HG03175 (cell line): ENCODE results near the gene MAD2L1.
"Not testable (repeated sequence)": the region's sequence is repeated elsewhere in the genome, so short reads cannot be mapped to it uniquely, and the experiment has no call there.

Source experiments
- ATAC-seq: cut with Tn5 transposase; IDR thresholded peaks from one replicate; pipeline ENCODE4 v1.9.1; 2021; ENCODE audit warnings: mild to moderate bottlenecking, moderate library complexity; ENCODE audit not compliant: unreplicated experiment

MAD2L1 gene

GRCh38 chr4:120066517-120067340, at the start of gene MAD2L1:
Gene MAD2L1, minus strand, starts transcription at chr4:120066848. Its CDS starts 114 bp downstream, at chr4:120066734.
- ATAC-seq = peak; percentile 87

DNA sequence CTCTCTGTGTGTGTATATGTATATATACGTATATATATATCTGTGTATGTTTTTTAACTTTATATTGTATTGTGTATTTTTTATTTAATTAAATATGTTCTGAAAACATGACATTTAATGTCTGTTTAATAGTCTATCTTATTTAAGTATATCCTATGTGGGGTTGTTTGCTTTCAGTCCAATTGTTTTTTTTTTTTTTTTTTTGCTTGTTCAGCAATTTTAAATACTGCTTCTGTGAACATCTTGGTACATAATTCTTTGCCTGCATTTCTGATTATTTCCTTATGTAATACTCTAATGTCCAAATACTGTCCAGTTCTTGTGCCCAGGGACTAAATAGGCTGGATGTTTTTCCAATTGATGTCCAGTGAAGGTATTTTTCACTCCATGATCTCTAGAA, 45.1 kb upstream of the MAD2L1 start:
- no peak for ATAC-seq

DNA sequence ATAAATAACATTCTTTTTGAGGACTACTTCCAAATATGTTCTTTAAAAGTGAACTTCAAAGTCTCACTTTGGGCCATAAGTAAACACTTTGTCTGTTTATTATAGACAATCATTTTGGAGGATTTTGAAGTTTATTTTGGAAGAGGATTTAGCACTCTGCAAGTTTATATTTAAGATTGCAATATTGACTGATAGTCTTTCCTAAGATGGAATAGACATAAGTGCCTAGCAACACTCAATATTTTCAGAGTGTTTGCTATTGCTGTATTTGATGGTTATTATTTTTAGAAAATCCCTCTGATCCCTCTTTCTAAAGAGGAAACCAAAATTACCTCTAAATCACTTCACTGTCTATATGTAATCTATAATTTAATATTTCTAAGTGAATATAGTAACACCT, 42.8 kb upstream of the MAD2L1 start:
- ATAC-seq = no peak

- peak; percentile 79 for ATAC-seq
Observed at GRCh38 chr4:120105472-120105871, 38.8 kb upstream of the MAD2L1 start.

GRCh38 chr4:120096508-120097297, 30.1 kb upstream of the MAD2L1 start:
- no peak for ATAC-seq

DNA sequence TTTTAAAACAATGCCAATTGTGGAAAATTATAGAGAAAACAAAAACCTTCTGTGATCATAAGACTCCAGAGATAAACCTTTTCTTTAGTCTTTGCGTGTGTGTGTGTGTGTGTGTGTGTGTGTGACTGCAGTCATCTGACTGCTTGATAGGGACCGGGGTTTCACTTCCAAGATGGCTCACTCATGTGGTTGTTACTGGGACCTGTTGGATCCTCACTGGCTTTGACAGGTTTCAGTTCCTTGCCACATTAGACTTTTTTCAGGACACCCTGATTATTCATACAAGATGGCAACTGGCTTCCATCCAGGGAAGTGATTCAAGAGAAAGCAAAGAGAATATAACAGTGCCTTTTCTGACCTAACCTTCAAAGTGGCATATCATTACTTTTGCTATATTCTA, 21.9 kb upstream of the MAD2L1 start:
- ATAC-seq = no peak

- ATAC-seq = not testable (repeated sequence)
Observed at GRCh38 chr4:120088066-120088465, 21.4 kb upstream of the MAD2L1 start.

DNA sequence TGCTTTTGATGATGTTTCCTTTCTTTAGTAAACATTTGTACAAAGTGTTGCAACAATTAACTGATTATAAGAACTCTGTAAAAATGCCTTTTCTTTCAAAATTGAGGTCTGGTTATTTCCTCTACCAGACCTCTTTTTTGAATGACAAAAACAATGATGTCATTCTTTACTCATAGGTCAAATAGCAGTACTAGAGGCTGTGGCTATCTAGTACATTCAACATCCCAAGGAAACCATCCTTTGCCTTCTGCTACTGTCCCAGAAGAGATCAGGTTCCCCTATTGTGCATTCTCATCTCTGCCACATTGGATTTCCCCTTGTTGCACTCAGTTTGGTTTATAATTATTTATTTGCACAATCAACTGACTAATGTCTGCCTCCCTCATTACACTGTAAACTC, 19.1 kb upstream of the MAD2L1 start:
- no peak for ATAC-seq

DNA sequence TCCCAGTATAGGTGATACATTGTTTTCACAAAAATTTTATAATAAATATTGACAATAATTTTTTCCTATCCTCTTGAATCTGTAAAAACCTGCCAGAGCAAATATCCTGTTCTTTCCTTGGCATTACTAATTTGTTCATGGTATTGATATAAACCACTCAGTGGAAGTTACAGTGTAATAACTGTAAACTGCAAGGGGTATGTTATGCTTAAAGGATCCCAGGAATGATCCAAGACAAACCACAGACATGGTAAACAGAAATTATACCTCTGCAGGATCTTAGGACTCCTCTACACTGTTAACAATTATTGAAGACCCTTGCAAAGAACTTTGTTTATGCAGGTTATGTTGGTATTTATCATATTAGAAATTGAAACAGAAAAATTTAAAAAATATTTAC, 17.7 kb upstream of the MAD2L1 start:
- no peak for ATAC-seq

DNA sequence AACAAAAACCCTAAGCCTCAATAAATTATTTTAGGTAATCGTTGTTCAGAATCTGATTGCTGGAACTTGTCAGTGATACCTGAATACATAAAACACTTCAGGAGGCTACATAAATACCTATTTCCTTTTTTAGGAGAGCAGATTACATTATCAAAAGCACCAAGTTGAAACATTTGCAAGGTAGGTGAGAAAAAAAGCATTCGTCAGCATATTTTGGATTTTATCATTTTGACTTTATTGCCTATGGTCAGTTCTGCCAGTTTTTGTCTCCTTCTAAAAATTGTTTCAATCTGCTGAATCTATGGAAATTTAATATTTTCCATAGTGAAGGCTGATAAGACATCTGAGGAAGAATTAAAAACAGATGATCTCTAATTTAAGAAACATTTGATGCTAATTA, 16.5 kb upstream of the MAD2L1 start:
- ATAC-seq = no peak

GRCh38 chr4:120082251-120082650, 15.6 kb upstream of the MAD2L1 start:
- no peak for ATAC-seq

GRCh38 chr4:120081726-120082125, 15.1 kb upstream of the MAD2L1 start:
- ATAC-seq = no peak

DNA sequence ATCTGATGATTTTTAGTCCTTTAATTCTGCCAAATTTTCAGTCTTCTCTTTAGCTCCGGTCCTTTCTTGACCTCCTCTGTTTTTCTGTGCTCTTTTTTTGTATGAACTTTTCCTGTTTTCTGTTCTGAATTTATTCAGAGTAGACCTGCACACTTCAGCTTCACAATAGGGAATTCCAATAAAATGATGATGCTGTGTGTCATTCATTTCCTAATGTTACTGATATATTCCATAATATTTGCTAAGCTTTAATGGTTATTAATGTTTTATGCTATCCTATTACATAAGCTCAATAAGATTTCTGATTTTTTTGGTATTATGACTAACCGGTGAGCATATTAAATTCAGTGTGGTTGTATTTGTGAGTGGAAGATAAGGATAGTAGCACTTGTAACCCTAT, 13.9 kb upstream of the MAD2L1 start:
- no peak for ATAC-seq

GRCh38 chr4:120079839-120080520, 13.3 kb upstream of the MAD2L1 start:
- no peak for ATAC-seq

GRCh38 chr4:120078216-120078615, 11.6 kb upstream of the MAD2L1 start:
- no peak for ATAC-seq

GRCh38 chr4:120071192-120071795, 4.6 kb upstream of the MAD2L1 start:
- ATAC-seq = no peak

DNA sequence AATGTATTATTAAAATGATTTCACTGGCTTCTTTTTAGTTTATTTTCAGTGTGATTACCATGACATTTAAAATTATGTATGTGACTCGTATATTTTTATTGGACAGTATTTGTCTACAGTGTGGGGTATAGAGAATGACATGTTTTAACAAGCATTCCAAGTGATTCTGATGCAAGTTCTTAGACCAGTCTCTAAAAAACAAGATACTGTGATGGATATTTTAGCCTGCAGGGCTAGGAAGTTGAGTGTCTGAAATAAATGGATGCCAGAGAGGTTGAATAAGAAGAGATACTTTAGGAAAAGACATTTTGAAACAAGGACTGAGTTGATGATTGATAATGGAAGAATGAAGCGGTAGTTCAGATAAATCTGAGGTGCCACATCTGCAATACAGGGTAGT, 3.5 kb upstream of the MAD2L1 start:
- ATAC-seq = no peak

- ATAC-seq = no peak
Observed at GRCh38 chr4:120065974-120066516, 603 bp downstream of the MAD2L1 start.

DNA sequence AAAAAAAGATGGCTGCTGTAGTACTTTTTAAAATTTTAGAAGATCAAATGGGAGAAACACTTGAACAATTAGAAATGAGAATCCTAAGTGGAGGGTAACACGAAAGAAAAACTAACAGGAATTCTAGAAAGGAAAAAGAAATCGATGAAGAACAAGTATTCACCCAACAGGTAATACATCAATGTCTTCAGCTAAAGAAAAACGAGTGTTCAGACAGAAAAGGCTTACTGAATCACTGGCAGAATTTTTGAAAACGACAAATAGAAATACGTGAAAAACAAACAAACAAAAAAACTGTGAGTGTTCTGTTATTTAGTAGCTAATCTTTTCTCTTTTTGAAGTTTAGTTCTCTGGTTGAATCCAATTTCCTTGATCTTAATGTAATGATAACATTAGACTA, 1.8 kb downstream of the MAD2L1 start:
- ATAC-seq = no peak

- not testable (repeated sequence) for ATAC-seq
Observed at GRCh38 chr4:120063711-120064110, 2.9 kb downstream of the MAD2L1 start.

DNA sequence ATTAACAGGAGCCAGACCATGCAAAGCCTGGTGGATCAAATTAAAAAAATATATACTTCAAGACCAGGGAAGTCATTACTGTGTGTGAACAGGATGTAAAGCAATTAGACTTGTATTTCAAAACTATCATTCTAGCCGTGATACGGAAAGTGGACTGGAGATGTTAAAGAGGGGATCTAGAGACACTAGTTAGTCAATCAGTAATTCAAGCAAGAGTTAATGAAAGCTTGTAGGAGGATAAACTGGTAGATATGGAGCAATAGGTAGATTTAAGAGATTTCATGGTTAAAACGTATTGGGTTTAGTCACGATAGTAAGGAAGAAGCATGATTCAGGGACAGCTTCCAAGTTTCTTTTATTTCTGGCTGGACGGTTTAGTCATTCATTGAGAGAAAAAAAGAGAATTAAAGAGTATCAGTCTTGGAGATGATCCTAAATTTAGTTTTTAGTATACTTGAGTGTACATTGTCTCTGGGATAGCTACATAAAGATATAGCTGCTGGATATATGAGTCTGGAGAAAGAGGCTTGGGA, 3.9 kb downstream of the MAD2L1 start:
- ATAC-seq = no peak
